ENCODE data around the gene DCAF6.
"Not testable (repeated sequence)": the region's sequence is repeated elsewhere in the genome, so short reads cannot be mapped to it uniquely, and the experiment has no call there.

DCAF6 gene

GRCh38 chr1:167924543-167925231 lies 11.8 kb upstream of the DCAF6 start:
- DNase-seq, result no peak

- no peak for DNase-seq
Measured at GRCh38 chr1:167926486-167926997, 9.9 kb upstream of the DCAF6 start.

- DNase-seq, result no peak
Measured at GRCh38 chr1:167927046-167927754, 9.3 kb upstream of the DCAF6 start.

GRCh38 chr1:167928457-167928852 lies 8.0 kb upstream of the DCAF6 start:
- no peak for DNase-seq

GRCh38 chr1:167928919-167929318 lies 7.6 kb upstream of the DCAF6 start:
- not testable (repeated sequence) for DNase-seq

GRCh38 chr1:167929725-167930124 lies 6.8 kb upstream of the DCAF6 start:
- no peak for DNase-seq

- no peak for DNase-seq
Measured at GRCh38 chr1:167933788-167934187, 2.7 kb upstream of the DCAF6 start.

- DNase-seq, result no peak
Measured at GRCh38 chr1:167934426-167935215, 1.9 kb upstream of the DCAF6 start.

- peak; percentile 59 for DNase-seq
Measured at GRCh38 chr1:167935216-167936067, 1.0 kb upstream of the DCAF6 start.

GRCh38 chr1:167936930-167937708 lies 636 bp downstream of the DCAF6 start, which contains the start of gene MPC2:
Gene MPC2 (minus strand): TSS chr1:167937072. CDS start chr1:167935841, 1,231 bp downstream.
- peak; percentile 49 for DNase-seq

GRCh38 chr1:167937709-167938010 lies 1.2 kb downstream of the DCAF6 start:
- no peak for DNase-seq

GRCh38 chr1:167938080-167938636 lies 1.7 kb downstream of the DCAF6 start:
- DNase-seq, result no peak

GRCh38 chr1:167940264-167940663 lies 3.8 kb downstream of the DCAF6 start:
- DNase-seq, result no peak

- DNase-seq, result no peak
Measured at GRCh38 chr1:167943541-167943940, 7.1 kb downstream of the DCAF6 start.

- DNase-seq, result no peak
Measured at GRCh38 chr1:167947733-167948132, 11.2 kb downstream of the DCAF6 start.

GRCh38 chr1:167949785-167950184 lies 13.3 kb downstream of the DCAF6 start:
- no peak for DNase-seq

- DNase-seq, result no peak
Measured at GRCh38 chr1:167950569-167950968, 14.1 kb downstream of the DCAF6 start.

GRCh38 chr1:167955915-167956314 lies 19.4 kb downstream of the DCAF6 start:
- no peak for DNase-seq

GRCh38 chr1:167957710-167958109 lies 21.2 kb downstream of the DCAF6 start:
- no peak for DNase-seq

- DNase-seq, result no peak
Measured at GRCh38 chr1:167964646-167965045, 28.2 kb downstream of the DCAF6 start.

GRCh38 chr1:167966050-167966449 lies 29.6 kb downstream of the DCAF6 start:
- no peak for DNase-seq

GRCh38 chr1:167968569-167968968 lies 32.1 kb downstream of the DCAF6 start:
- no peak for DNase-seq
